ENCODE measurements around the gene USF2. TPM values are rescaled to one million over a fixed set of nuclear protein-coding genes. Genes with fewer than 3 reads are reported as not detected.
A peak's percentile ranks its signal among the peaks of the same experiment; 100 is the strongest.
"Not testable (repeated sequence)": the region's sequence is repeated elsewhere in the genome, so short reads cannot be mapped to it uniquely, and the experiment has no call there.

The USF2 gene
- polyA plus RNA-seq, 1 of the 3 experiments (the other 2 are of a cell fraction), result 102 TPM

GRCh38 chr19:35219008-35219407 is 49.8 kb upstream of the USF2 start (continued):
- no peak for TF ChIP-seq FOSL2 (IDR thresholded peaks at IDR 0.05; ENCODE audit: borderline replicate concordance, low read depth)
- TF ChIP-seq GATA2 (CRISPR knock-in tag; IDR thresholded peaks at IDR 0.05), result no peak
- no peak for TF ChIP-seq EP300 (IDR thresholded peaks at IDR 0.05; ENCODE audit: borderline replicate concordance in 1 of 2, low read depth in 1 of 2, low read length in 1 of 2)
- no peak for TF ChIP-seq RCOR1 (IDR thresholded peaks at IDR 0.05; ENCODE audit: low read length)
- no peak for TF ChIP-seq IRF3 (IDR thresholded peaks at IDR 0.05; ENCODE audit: low read depth, low read length)
- no peak for TF ChIP-seq MXI1 (IDR thresholded peaks at IDR 0.05; ENCODE audit: low read depth, low read length)
- no peak for TF ChIP-seq YY1 (IDR thresholded peaks at IDR 0.05; ENCODE audit: low read depth)
- TF ChIP-seq RAD21 (IDR thresholded peaks at IDR 0.05; ENCODE audit: low read length), result no peak
- no peak for TF ChIP-seq MAX (IDR thresholded peaks at IDR 0.05; ENCODE audit: low read depth)

- H3K36me3 ChIP-seq (replicated peaks in 1 of 2; ENCODE audit: control insufficient read depth in 1 of 2, insufficient read depth in 2 of 2, low read length in 1 of 2), result no peaks in the 10 kb centered on the region
- H3K9me2 ChIP-seq, result no peaks in the 10 kb centered on the region
- no peak overlapping the region for H3K4me3 ChIP-seq (ENCODE audit: low read depth in 2 of 2, low read length in 1 of 2)
- no peaks in the 10 kb centered on the region for H3K9me3 ChIP-seq
- TF ChIP-seq SMC3 (IDR thresholded peaks at IDR 0.05; ENCODE audit: low read depth, low read length), result no peak
- no peak for TF ChIP-seq JUND (IDR thresholded peaks at IDR 0.05)
- 0 out of 2 replicates have a peak, but pooled peaks have one; percentile 44 for TF ChIP-seq USF1 (IDR thresholded peaks at IDR 0.05; ENCODE audit: borderline replicate concordance, low read depth)
- no peak for TF ChIP-seq MXI1 (IDR thresholded peaks at IDR 0.05; ENCODE audit: low read depth, low read length)
- no peak for TF ChIP-seq FOXJ3 (CRISPR knock-in tag; IDR thresholded peaks at IDR 0.05)
- no peaks in the 10 kb centered on the region for H3F3A ChIP-seq (replicated peaks; ENCODE audit: insufficient read depth)
- no peaks in the 10 kb centered on the region; the same call in 1 of the 2 replicates for H3K27me3 ChIP-seq (ENCODE audit: insufficient read depth)
- ChIA-PET POLR2A (no interaction called here), CTCF (no interaction called here)
- no peaks in the 10 kb centered on the region for H4K20me1 ChIP-seq (ENCODE audit: insufficient read depth)
- whole genome bisulfite sequencing (ENCODE audit: low lambda C conversion rate), result 9% methylated on average over 3 of the region's 3 CpGs
- H3K79me2 ChIP-seq (ENCODE audit: insufficient read depth), result no peaks in the 10 kb centered on the region
- no peak overlapping the region for H3K27ac ChIP-seq (ENCODE audit: low read depth in 2 of 2, low read length in 1 of 2)
- DNase-seq, result no peak
- H3K4me2 ChIP-seq, result no peak overlapping the region
- peaks cover 0 to 5% of the 10 kb centered on the region in 2 experiments; a peak in 1 of 4 replicates for H3K4me1 ChIP-seq (ENCODE audit: control insufficient read depth in 1 of 2, insufficient read depth in 2 of 2, low read depth in 1 of 2, low read length in 1 of 2)
- no peak overlapping the region for H3K9ac ChIP-seq
- H2AFZ ChIP-seq (ENCODE audit: low read depth), result no peak overlapping the region
Observed at GRCh38 chr19:35220315-35220921, 48.3 kb upstream of the USF2 start.

GRCh38 chr19:35220973-35221590 is 47.7 kb upstream of the USF2 start:
- H3K4me3 ChIP-seq (ENCODE audit: low read depth in 2 of 2, low read length in 1 of 2); H2AFZ ChIP-seq (ENCODE audit: low read depth); H3K79me2 ChIP-seq (ENCODE audit: insufficient read depth); H4K20me1 ChIP-seq (ENCODE audit: insufficient read depth); H3K9me3 ChIP-seq; H3K4me1 ChIP-seq (ENCODE audit: control insufficient read depth in 1 of 2, insufficient read depth in 2 of 2, low read depth in 1 of 2, low read length in 1 of 2); H3K36me3 ChIP-seq (replicated peaks in 1 of 2; ENCODE audit: control insufficient read depth in 1 of 2, insufficient read depth in 2 of 2, low read length in 1 of 2); H3K27me3 ChIP-seq (ENCODE audit: insufficient read depth); H3K4me2 ChIP-seq; H3K9me2 ChIP-seq; POLR2A ChIA-PET; CTCF ChIA-PET; H3K9ac ChIP-seq; H3K27ac ChIP-seq (ENCODE audit: low read depth in 2 of 2, low read length in 1 of 2); DNase-seq; H3F3A ChIP-seq (replicated peaks; ENCODE audit: insufficient read depth): not testable (repeated sequence)
- WGBS (ENCODE audit: low lambda C conversion rate), result 1% methylated on average over 4 of the region's 4 CpGs
